HG02870 (cell line): ENCODE measurements around the gene OR51V1.
A peak's percentile ranks its signal among the peaks of the same experiment; 100 is the strongest.

ENCODE experiments used
- ATAC-seq: cut with Tn5 transposase; IDR thresholded peaks from one replicate; pipeline ENCODE4 v1.9.1; 2021; ENCODE audit warnings: mild to moderate bottlenecking, moderate library complexity; ENCODE audit not compliant: unreplicated experiment

The OR51V1 gene

GRCh38 chr11:5231111-5231510 lies 30.6 kb upstream of the OR51V1 start:
- no peak for ATAC-seq

DNA sequence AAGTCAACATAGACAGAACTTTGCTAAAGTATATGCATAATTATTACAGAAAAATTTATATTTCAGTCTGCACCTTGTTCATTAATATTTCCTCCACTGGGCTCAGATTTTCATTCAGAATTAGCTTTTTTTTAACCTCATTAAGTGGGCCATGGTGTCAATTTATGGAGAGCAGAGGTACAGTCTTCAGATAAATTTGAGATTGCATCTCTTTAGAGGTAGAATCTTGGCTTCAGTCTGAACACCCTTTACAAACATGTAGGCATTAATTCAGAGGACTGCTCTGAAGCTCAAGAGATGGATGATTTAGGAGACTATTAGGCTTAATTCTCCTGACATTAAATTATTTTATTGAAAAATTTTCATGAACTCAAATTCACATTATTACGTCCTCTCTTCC lies 29.8 kb upstream of the OR51V1 start:
- ATAC-seq: no peak

DNA sequence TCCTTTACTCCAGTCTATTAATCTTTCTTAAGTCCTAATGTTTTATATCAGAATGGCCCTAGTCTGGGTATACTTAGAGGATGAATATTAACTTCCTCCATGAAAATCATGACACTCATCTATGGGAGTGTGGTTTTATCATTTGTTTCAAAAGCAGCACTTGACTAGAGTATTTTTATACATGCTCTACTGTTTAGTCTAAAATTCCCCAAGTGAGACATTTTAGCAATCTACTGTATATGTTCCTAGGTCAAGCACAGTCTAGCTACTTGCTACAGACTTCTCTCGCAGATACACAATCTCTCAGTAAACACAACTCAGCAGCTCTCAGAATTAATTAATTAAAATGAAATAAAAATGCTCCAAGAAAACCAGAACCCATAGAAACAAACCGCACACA lies 29.3 kb upstream of the OR51V1 start:
- ATAC-seq: no peak

DNA sequence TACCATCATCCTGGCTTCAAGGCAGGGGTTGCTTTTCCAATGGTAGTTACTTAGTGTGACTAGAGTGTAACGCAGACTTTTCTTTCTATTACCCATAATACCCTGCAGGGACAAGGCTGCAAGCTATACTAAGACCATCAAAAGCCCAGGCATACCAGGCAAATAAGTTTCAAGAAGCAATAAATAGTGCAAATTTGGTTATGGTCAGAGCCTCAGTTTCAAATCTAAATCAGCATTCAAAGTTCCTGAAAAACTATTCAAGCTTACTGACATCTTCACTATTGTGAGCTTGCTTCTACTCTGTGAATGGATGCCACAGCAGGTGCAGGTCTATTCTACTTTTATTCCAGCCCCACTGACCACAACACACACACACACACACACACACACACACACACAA lies 28.9 kb upstream of the OR51V1 start:
- ATAC-seq: peak; percentile 43

DNA sequence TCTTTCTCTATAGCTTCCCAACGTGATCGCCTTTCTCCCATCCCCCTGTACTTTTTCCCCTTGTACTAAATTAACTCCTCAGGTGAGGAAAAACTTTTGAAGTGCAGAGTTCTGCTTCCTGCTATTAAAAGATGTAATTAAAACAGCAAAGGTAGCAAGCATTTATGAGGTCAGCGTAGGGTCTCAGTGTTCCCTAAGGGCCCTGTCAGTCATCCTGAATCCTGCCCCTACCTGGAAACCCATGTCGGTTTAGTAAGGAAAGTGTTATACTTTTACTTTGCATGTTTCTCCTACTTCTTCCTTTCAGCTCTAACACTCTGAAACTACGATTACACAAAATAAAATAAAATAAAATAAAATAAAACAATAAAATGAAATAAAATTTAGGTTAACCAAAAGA lies 27.6 kb upstream of the OR51V1 start:
- ATAC-seq: no peak

GRCh38 chr11:5227681-5228080 lies 27.2 kb upstream of the OR51V1 start:
- no peak for ATAC-seq

DNA sequence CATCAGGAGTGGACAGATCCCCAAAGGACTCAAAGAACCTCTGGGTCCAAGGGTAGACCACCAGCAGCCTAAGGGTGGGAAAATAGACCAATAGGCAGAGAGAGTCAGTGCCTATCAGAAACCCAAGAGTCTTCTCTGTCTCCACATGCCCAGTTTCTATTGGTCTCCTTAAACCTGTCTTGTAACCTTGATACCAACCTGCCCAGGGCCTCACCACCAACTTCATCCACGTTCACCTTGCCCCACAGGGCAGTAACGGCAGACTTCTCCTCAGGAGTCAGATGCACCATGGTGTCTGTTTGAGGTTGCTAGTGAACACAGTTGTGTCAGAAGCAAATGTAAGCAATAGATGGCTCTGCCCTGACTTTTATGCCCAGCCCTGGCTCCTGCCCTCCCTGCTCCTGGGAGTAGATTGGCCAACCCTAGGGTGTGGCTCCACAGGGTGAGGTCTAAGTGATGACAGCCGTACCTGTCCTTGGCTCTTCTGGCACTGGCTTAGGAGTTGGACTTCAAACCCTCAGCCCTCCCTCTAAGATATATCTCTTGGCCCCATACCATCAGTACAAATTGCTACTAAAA lies 26.3 kb upstream of the OR51V1 start, which contains the start of gene HBB:
Gene HBB, minus strand, starts transcription at position 340 of the 579 bp plus-strand sequence. Its CDS starts 50 bp downstream, at position 290.
- no peak for ATAC-seq

GRCh38 chr11:5225480-5225871 lies 25.0 kb upstream of the OR51V1 start:
- no peak for ATAC-seq

GRCh38 chr11:5224538-5225479 lies 24.3 kb upstream of the OR51V1 start:
- ATAC-seq: no peak

GRCh38 chr11:5223686-5224085 lies 23.2 kb upstream of the OR51V1 start:
- no peak for ATAC-seq

- ATAC-seq: no peak
Measured at GRCh38 chr11:5223146-5223545, 22.7 kb upstream of the OR51V1 start.

DNA sequence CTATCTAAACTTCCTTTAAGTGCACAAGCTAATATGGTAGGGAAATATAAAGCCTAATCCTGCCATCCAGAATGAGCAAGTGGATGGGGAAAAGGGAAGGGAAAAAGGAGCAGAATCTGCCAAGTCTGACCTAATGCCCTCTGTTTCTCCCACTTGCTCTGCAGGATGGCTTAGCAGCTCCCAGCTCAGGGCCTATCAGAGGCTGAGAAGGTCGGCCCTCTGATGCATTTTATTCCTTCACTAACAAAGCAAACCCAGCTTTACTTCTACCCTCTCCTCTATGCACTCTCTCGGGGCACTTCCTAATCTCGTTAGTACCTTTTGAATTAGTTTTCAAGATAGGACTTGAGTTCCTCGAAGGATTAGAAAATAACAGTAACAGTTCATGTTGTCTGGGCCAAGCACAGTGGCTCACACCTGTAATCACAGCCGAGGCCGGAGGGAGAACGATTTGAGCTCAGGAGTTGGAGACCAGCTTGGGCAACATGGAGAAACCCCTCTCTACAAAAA lies 9.9 kb upstream of the OR51V1 start:
- no peak for ATAC-seq

DNA sequence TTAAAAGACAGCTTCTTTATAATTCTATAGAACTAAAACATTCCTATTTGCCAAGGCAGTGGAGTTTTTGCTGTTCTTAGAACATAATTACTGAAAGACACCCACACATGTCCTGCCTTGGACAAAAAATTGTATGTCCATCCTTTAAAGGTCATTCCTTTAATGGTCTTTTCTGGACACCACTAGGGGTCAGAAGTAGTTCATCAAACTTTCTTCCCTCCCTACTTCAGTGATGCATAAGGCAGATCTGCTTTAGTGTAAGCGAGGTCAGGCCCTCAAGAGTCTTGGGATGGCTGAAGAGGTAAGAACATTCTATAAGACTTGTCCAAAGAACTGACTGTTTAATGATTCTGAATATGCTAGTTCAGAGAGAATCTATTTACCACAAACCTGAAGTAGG lies 4.3 kb upstream of the OR51V1 start:
- no peak for ATAC-seq

DNA sequence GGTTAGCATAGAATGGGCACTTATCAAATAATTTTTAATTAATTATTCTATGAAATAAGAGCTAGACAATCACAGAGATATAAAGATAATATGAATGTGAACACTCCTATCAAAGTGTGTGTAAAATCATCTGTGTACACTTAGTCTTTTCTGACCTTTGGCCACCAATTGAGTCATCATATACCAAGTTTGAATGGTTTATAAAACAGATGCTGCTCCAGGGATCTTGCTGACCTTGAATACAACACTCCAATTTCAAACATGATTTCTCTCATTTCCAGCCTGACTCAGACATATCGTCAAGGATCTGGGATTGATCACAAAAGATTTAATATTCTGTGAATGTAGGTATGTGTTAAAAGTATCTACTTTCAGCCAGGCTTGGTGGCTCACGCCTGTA lies 2.9 kb upstream of the OR51V1 start:
- ATAC-seq: no peak

- ATAC-seq: no peak
Measured at GRCh38 chr11:5198285-5198684, 2.2 kb downstream of the OR51V1 start.

GRCh38 chr11:5197536-5197935 lies 2.9 kb downstream of the OR51V1 start:
- no peak for ATAC-seq

DNA sequence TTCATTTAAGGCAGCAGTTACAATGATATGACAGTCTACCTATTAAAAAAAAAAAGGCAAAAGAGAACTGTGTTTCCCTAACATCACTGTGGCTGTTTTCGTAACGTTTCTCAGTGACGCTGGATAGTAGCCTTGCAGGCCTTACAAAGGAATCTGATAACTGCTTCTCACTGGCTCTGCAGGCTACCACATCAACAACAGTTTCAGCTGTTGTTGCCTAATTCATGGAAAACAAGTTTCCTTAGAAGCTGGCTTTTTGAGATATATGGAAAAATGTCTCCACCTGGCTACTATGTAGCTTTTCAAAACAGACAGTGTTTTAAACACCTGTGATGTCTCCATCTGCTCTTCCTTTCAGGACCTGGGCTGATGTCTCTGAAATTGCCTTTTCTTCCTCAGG lies 3.8 kb downstream of the OR51V1 start:
- no peak for ATAC-seq

DNA sequence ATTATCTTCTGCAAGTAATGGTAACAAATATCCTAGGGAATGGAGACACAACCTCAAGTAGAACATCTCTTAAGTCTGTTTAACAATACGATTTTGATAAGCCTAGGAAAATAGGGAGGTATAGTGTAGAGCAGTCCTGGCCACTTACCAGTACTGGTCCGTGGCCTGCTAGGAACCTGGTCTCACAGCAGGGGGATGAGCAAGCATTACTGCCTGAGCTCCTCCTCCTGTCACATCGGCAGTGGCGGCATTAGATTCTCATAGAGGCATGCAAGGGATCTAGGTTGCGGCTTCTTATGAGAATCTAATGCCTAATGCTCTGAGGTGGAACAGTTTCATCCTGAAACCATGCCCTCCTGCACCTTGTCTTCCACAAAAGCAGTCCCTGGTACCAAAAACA lies 4.4 kb downstream of the OR51V1 start:
- no peak for ATAC-seq

DNA sequence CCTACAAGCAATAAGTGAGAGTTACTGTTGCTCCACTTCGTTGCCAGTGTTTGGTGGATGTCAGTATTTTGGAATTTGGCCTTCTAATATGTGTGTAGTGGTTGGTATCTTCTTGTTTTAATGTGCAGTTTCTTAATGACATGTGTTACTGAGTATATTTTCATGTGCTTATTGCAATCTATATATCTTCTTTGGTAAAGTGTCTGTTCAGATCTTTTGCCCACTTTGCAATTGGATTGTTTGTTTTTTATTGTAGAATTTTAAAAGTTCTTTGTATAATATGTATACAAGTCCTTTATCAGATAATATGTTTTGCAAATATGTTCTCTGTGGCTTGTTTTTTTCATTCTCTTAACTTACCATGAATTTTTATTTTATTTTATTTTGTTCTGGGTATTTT lies 7.7 kb downstream of the OR51V1 start:
- no peak for ATAC-seq

- ATAC-seq: no peak
Measured at GRCh38 chr11:5188201-5188600, 12.3 kb downstream of the OR51V1 start.

DNA sequence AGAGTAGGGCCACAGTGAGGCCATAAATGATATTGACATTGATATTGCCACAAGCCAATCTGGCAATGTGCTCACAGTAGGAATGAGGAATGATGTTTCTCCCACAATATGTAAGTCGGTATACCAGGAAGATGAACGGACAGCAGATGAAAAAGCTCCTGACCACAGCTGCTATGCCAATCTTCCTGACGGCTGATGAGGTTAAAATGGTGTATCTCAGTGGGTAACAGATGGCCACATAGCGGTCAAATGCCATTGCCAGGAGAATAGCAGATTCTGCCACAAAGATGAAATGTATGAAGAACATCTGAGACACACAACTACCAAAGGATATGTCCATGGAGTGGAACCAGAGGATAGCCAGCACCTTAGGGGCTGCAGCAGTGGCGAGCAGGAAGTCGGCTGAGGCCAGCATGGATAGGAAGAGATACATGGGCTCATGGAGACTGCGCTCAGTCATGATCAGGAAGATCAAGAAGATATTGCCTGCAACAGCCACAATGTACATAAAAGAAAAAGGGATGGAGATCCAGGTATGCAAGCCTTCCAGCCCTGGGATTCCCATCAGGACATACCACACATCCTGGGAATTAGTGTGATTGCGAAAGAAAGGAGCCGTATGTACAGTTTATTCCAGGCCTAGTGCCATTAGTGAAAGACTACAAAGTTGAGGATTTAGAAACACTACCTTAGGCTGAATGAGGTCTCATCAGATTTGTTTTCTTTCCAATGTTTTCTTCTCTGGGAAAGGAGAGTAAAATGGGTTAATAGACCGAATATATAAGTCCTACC lies 22.2 kb downstream of the OR51V1 start:
- no peak for ATAC-seq
